Measurements from ENCODE around the gene ACSM5. TPM values are rescaled to one million over a fixed set of nuclear protein-coding genes. Genes with fewer than 3 reads are reported as not detected.

Gene ACSM5
- polyA plus RNA-seq, 1 donor from 2014 or later: not detected

GRCh38 chr16:20388854-20389253 is 20.5 kb upstream of the ACSM5 start:
- H3K4me1 Mint-ChIP-seq: peaks cover 0 to 1% (median 0%) of the 10 kb centered on the region in 3 donors
- peaks cover 4% of the 10 kb centered on the region for H3K27me3 Mint-ChIP-seq
- no peaks in the 10 kb centered on the region for H3K36me3 Mint-ChIP-seq
- no peak overlapping the region for H3K27ac Mint-ChIP-seq
- no peak overlapping the region for H3K4me3 Mint-ChIP-seq
- H3K9me3 Mint-ChIP-seq: no peaks in the 10 kb centered on the region

GRCh38 chr16:20391045-20391444 is 18.3 kb upstream of the ACSM5 start:
- Mint-ChIP-seq H3K27ac (no peak overlapping the region), H3K27me3 (peaks cover 4% of the 10 kb centered on the region), H3K9me3 (no peaks in the 10 kb centered on the region), H3K4me1 (peaks cover 0 to 1% (median 0%) of the 10 kb centered on the region in 3 donors), H3K4me3 (no peak overlapping the region), H3K36me3 (no peaks in the 10 kb centered on the region)

- Mint-ChIP-seq H3K4me3 (no peak overlapping the region), H3K9me3 (no peaks in the 10 kb centered on the region), H3K4me1 (no peaks in the 10 kb centered on the region), H3K36me3 (no peaks in the 10 kb centered on the region), H3K27ac (no peak overlapping the region), H3K27me3 (no peaks in the 10 kb centered on the region)
Observed at GRCh38 chr16:20393801-20394577, 15.3 kb upstream of the ACSM5 start.

GRCh38 chr16:20395946-20396345 is 13.4 kb upstream of the ACSM5 start:
- no peaks in the 10 kb centered on the region for H3K4me1 Mint-ChIP-seq

GRCh38 chr16:20396846-20397467 is 12.4 kb upstream of the ACSM5 start:
- H3K4me3 Mint-ChIP-seq: no peak overlapping the region

More at GRCh38 chr16:20395946-20396345, 13.4 kb upstream of the ACSM5 start:
- H3K9me3 Mint-ChIP-seq: no peaks in the 10 kb centered on the region
- peak overlapping the region in 1 of 3 donors; percentile 44 for H3K27ac Mint-ChIP-seq
- H3K4me3 Mint-ChIP-seq: no peak overlapping the region
- no peaks in the 10 kb centered on the region for H3K27me3 Mint-ChIP-seq
- H3K36me3 Mint-ChIP-seq: no peaks in the 10 kb centered on the region

GRCh38 chr16:20397468-20398074 is 11.8 kb upstream of the ACSM5 start:
- Mint-ChIP-seq H3K27ac (no peak overlapping the region), H3K9me3 (no peaks in the 10 kb centered on the region), H3K4me1 (no peaks in the 10 kb centered on the region), H3K27me3 (peaks cover 2% of the 10 kb centered on the region), H3K36me3 (no peaks in the 10 kb centered on the region), H3K4me3 (no peak overlapping the region)

More at GRCh38 chr16:20396846-20397467, 12.4 kb upstream of the ACSM5 start:
- no peaks in the 10 kb centered on the region for H3K36me3 Mint-ChIP-seq
- no peak overlapping the region for H3K27ac Mint-ChIP-seq
- no peaks in the 10 kb centered on the region for H3K27me3 Mint-ChIP-seq
- no peaks in the 10 kb centered on the region for H3K4me1 Mint-ChIP-seq
- H3K9me3 Mint-ChIP-seq: no peaks in the 10 kb centered on the region

- Mint-ChIP-seq H3K27me3 (peaks cover 2% of the 10 kb centered on the region), H3K4me1 (no peaks in the 10 kb centered on the region), H3K4me3 (no peak overlapping the region), H3K9me3 (no peaks in the 10 kb centered on the region), H3K27ac (no peak overlapping the region), H3K36me3 (no peaks in the 10 kb centered on the region)
Observed at GRCh38 chr16:20398603-20399002, 10.7 kb upstream of the ACSM5 start.

GRCh38 chr16:20399185-20399584 is 10.1 kb upstream of the ACSM5 start:
- Mint-ChIP-seq H3K36me3 (no peaks in the 10 kb centered on the region), H3K9me3 (no peaks in the 10 kb centered on the region), H3K4me1 (no peaks in the 10 kb centered on the region), H3K4me3 (no peak overlapping the region), H3K27me3 (peaks cover 2% of the 10 kb centered on the region), H3K27ac (no peak overlapping the region)

GRCh38 chr16:20401066-20401465 is 8.3 kb upstream of the ACSM5 start:
- Mint-ChIP-seq H3K36me3 (peaks cover 2% of the 10 kb centered on the region), H3K9me3 (no peaks in the 10 kb centered on the region), H3K27me3 (peaks cover 2% of the 10 kb centered on the region), H3K27ac (no peak overlapping the region), H3K4me1 (no peaks in the 10 kb centered on the region), H3K4me3 (no peak overlapping the region)

- H3K9me3 Mint-ChIP-seq: no peaks in the 10 kb centered on the region
- no peak overlapping the region for H3K4me3 Mint-ChIP-seq
- peaks cover 2% of the 10 kb centered on the region for H3K27me3 Mint-ChIP-seq
- H3K27ac Mint-ChIP-seq: no peak overlapping the region
- no peaks in the 10 kb centered on the region for H3K4me1 Mint-ChIP-seq
- peaks cover 2% of the 10 kb centered on the region for H3K36me3 Mint-ChIP-seq
Observed at GRCh38 chr16:20401475-20402016, 7.8 kb upstream of the ACSM5 start.

GRCh38 chr16:20402651-20403050 is 6.7 kb upstream of the ACSM5 start:
- Mint-ChIP-seq H3K27ac (no peak overlapping the region), H3K4me1 (no peaks in the 10 kb centered on the region), H3K36me3 (peaks cover 2% of the 10 kb centered on the region), H3K9me3 (no peaks in the 10 kb centered on the region), H3K27me3 (peaks cover 2% of the 10 kb centered on the region), H3K4me3 (no peak overlapping the region)

GRCh38 chr16:20404637-20405036 is 4.7 kb upstream of the ACSM5 start, which contains the start of gene PDILT:
Gene PDILT (minus strand): TSS chr16:20404737. CDS start chr16:20399300, 5,437 bp downstream.
- Mint-ChIP-seq H3K36me3 (peaks cover 2% of the 10 kb centered on the region), H3K27ac (no peak within 1 kb of the TSS), H3K9me3 (peaks cover 0 to 3% (median 0%) of the 10 kb centered on the region in 3 donors), H3K4me3 (peak within 1 kb of the TSS in 1 of 4 donors; percentile 54), H3K4me1 (peaks cover 0 to 2% (median 2%) of the 10 kb centered on the region in 3 donors), H3K27me3 (peaks cover 2% of the 10 kb centered on the region)

GRCh38 chr16:20410121-20410723 is 888 bp downstream of the ACSM5 start:
- Mint-ChIP-seq H3K27me3 (peaks cover 5% of the 10 kb centered on the region), H3K27ac (peak overlapping the region in 1 of 3 donors; percentile 91), H3K36me3 (peaks cover 2% of the 10 kb centered on the region), H3K4me1 (peaks cover 4 to 6% (median 4%) of the 10 kb centered on the region in 3 donors), H3K4me3 (peak overlapping the region in 1 of 4 donors; percentile 12), H3K9me3 (peaks cover 0 to 6% (median 0%) of the 10 kb centered on the region in 3 donors)

GRCh38 chr16:20411055-20411454 is 1.7 kb downstream of the ACSM5 start:
- Mint-ChIP-seq H3K4me1 (peaks cover 4 to 6% (median 4%) of the 10 kb centered on the region in 3 donors), H3K4me3 (no peak overlapping the region)

GRCh38 chr16:20415541-20415940 is 6.2 kb downstream of the ACSM5 start:
- no peaks in the 10 kb centered on the region for H3K4me1 Mint-ChIP-seq
- H3K4me3 Mint-ChIP-seq: no peak overlapping the region
- H3K27me3 Mint-ChIP-seq: peaks cover 5% of the 10 kb centered on the region
- H3K36me3 Mint-ChIP-seq: no peaks in the 10 kb centered on the region
- H3K27ac Mint-ChIP-seq: no peak overlapping the region
- H3K9me3 Mint-ChIP-seq: peaks cover 0 to 8% (median 0%) of the 10 kb centered on the region in 3 donors

More at GRCh38 chr16:20411055-20411454, 1.7 kb downstream of the ACSM5 start:
- no peaks in the 10 kb centered on the region for H3K36me3 Mint-ChIP-seq
- H3K9me3 Mint-ChIP-seq: peaks cover 0 to 8% (median 0%) of the 10 kb centered on the region in 3 donors
- H3K27ac Mint-ChIP-seq: no peak overlapping the region
- H3K27me3 Mint-ChIP-seq: peaks cover 5% of the 10 kb centered on the region

Measured in IgD-negative memory B cell (primary cell).